ENCODE data around the gene TAPBP. TPM values are rescaled to one million over a fixed set of nuclear protein-coding genes. Genes with fewer than 3 reads are reported as not detected.

The TAPBP gene
- total and polyA plus RNA-seq, 2 of the 8 experiments (the other 6 are each of a cell fraction or from before 2014, with no cell fraction given): 24.5 to 35.4 TPM

DNA sequence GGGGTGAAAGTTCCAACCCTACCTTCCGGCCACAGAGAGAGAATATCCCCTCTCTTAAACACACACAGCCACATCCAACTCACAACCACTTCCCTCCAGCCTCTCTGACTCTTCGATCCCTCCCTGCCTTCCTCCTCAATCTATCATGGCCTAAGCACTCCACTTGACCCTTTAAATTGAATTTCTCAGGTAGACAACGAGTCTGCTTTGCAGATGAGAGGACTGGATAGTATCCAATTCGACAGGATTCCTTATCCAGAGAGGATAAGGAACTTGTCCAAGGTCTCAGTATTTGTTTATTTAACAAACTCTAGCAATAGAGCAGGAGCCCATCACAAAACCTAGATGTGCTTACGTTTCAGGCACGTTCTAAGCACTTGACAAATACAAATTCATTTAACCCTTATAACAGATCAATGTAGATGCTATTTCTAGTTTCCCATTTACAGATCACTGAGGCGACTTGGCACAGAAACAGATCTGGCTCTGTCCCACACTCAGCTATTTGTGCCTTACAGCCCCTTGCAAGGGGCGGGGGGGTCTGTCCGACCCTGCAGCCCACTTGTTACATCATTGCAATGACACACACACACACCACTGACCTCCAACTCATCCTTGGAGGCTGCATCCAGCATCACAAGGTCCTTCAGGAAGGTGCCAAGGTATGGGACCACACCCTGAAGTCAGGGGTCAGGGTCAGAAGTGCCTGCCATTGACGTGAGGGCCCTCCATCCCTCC is 19.6 kb downstream of the TAPBP start:
- Histone ChIP-seq H2BK12ac (ENCODE audit: low read depth, low read length) (no peak overlapping the region), H3K36me3 (ENCODE audit: control insufficient read depth in 2 of 4, insufficient read depth in 4 of 4, low read length in 3 of 4) (peaks cover 12 to 22% (median 17%) of the 10 kb centered on the region in 4 experiments; a peak in 7 of 8 replicates), H3K23me2 (ENCODE audit: low read depth, low read length) (peaks cover 23% of the 10 kb centered on the region), H2BK15ac (ENCODE audit: low read length) (no peak overlapping the region), H2AFZ (ENCODE audit: low read length) (no peak overlapping the region), H4K5ac (ENCODE audit: insufficient read length, low read depth, low read length) (no peak overlapping the region), H3K79me1 (ENCODE audit: low read depth, low read length) (peaks cover 6% of the 10 kb centered on the region; the same call in 1 of the 2 replicates), H2BK5ac (ENCODE audit: low read depth, low read length) (no peak overlapping the region), H3K9ac (replicated peaks in 1 of 4; ENCODE audit: extremely low read depth in 1 of 4, low read depth in 3 of 4, low read length in 3 of 4) (no peak overlapping the region), H3K4me2 (ENCODE audit: insufficient read depth in 1 of 2, low read depth in 2 of 2, low read length in 2 of 2) (no peak overlapping the region), H3K23ac (ENCODE audit: insufficient read length) (no peak overlapping the region), H2BK20ac (ENCODE audit: low read length) (no peak overlapping the region), H2AK5ac (ENCODE audit: low read depth, low read length) (no peak overlapping the region), H3K27me3 (replicated peaks in 1 of 4; ENCODE audit: control insufficient read depth in 3 of 4, extremely low read depth in 1 of 4, insufficient read depth in 3 of 4, low read length in 3 of 4) (no peaks in the 10 kb centered on the region), H3K79me2 (ENCODE audit: control insufficient read depth in 1 of 2, insufficient read depth in 2 of 2, low read length in 2 of 2) (peaks cover 4 to 26% of the 10 kb centered on the region in 2 experiments; a peak in 3 of 4 replicates), H3K4me3 (ENCODE audit: extremely low read depth in 1 of 4, insufficient read depth in 2 of 4, low read depth in 3 of 4, low read length in 4 of 4) (no peak overlapping the region), H4K91ac (replicated peaks; ENCODE audit: insufficient read length, low read length) (no peak overlapping the region), H3K27ac (ENCODE audit: low read depth, low read length) (no peak overlapping the region), H3K4ac (replicated peaks; ENCODE audit: insufficient read length, low read depth, low read length) (no peak overlapping the region), H4K20me1 (replicated peaks in 1 of 2; ENCODE audit: control insufficient read depth in 1 of 2, insufficient read depth in 2 of 2, low read length in 2 of 2) (peaks cover 0 to 3% of the 10 kb centered on the region in 2 experiments), H2BK120ac (replicated peaks; ENCODE audit: low read depth, low read length) (no peak overlapping the region), H3K18ac (ENCODE audit: extremely low read depth, low read length) (no peak overlapping the region), H3K14ac (ENCODE audit: insufficient read length) (no peak overlapping the region), H3K56ac (replicated peaks; ENCODE audit: insufficient read length, low read depth, low read length) (no peak overlapping the region), H3K4me1 (replicated peaks in 1 of 4; ENCODE audit: control insufficient read depth in 3 of 4, insufficient read depth in 4 of 4, low read length in 3 of 4) (peaks cover 0 to 9% (median 5%) of the 10 kb centered on the region in 4 experiments; a peak in 6 of 7 replicates), H4K8ac (ENCODE audit: extremely low read depth, insufficient read depth, low read length) (no peak overlapping the region), H3K9me3 (ENCODE audit: insufficient read depth in 2 of 2, low read depth in 1 of 2, low read length in 1 of 2) (no peaks in the 10 kb centered on the region)
- POLR2A ChIA-PET (ENCODE audit: partially characterized antibody): interaction anchor here (0.8 to 16.7 kb wide), 4 partner anchors 11 to 24 kb away, joined by 3 to 337 read pairs (median 59); partner anchors contain the start of genes B3GALT4, RPS18, TAPBP and VPS52
- CTCF ChIA-PET (ENCODE audit: partially characterized antibody): interaction anchor here (0.6 to 6.2 kb wide), 2 partner anchors 15 to 51 kb away, joined by 4 to 77 read pairs; partner anchors contain the start of gene B3GALT4
- DNase-seq (ENCODE audit: low read depth in 1 of 2, low spot score in 2 of 2) (no peak), FAIRE-seq (no peak)
- 83% methylated on average over 10 of the region's 10 CpGs; no CpG with 5 or more reads in 1 of the 2 experiments for WGBS, 2 experiments (ENCODE audit: extremely low coverage in 1 of 2, insufficient coverage in 1 of 2, insufficient read length in 1 of 2, insufficient replicate concordance in 2 of 2, low coverage in 1 of 2, low lambda C conversion rate in 2 of 2, missing lambda C conversion rate in 1 of 2)
- TF ChIP-seq SRF (IDR thresholded peaks at IDR 0.05; ENCODE audit: low read depth, low read length): no peak
- TF ChIP-seq BACH1 (IDR thresholded peaks at IDR 0.05; ENCODE audit: low read length): no peak
- no peak for TF ChIP-seq RBBP5 (IDR thresholded peaks at IDR 0.05; ENCODE audit: borderline replicate concordance, low read depth, low read length)
- no peak for TF ChIP-seq ASH2L (IDR thresholded peaks at IDR 0.05; ENCODE audit: low read length)
- TF ChIP-seq RXRA (IDR thresholded peaks at IDR 0.05; ENCODE audit: insufficient read depth, low read depth, low read length): no peak
- TF ChIP-seq EGR1 (IDR thresholded peaks at IDR 0.05; ENCODE audit: borderline replicate concordance, low read depth, low read length): no peak
- TF ChIP-seq KDM4A (IDR thresholded peaks at IDR 0.05; ENCODE audit: low read depth, low read length, severe bottlenecking): no peak
- no peak for TF ChIP-seq SIN3A (conservative IDR thresholded peaks at IDR 0.05 in 1 of 2, IDR thresholded peaks at IDR 0.05 in 1 of 2; ENCODE audit: low read depth in 1 of 2, low read length in 2 of 2)
- TF ChIP-seq GTF2F1 (IDR thresholded peaks at IDR 0.05; ENCODE audit: borderline replicate concordance, low read depth, low read length): no peak
- no peak for TF ChIP-seq HDAC6 (IDR thresholded peaks at IDR 0.05; ENCODE audit: low read depth, low read length)
- no peak for TF ChIP-seq SP1 (IDR thresholded peaks at IDR 0.05; ENCODE audit: low read depth, low read length)
- no peak for TF ChIP-seq CREB1 (IDR thresholded peaks at IDR 0.05)
- no peak for TF ChIP-seq ZNF274 (IDR thresholded peaks at IDR 0.05; ENCODE audit: borderline replicate concordance, extremely low read depth, low read length)

Data from H1 (cell line).